H9 (cell line): Measurements from ENCODE around the gene LOXL1. TPM values are rescaled to one million over a fixed set of nuclear protein-coding genes. Genes with fewer than 3 reads are reported as not detected.

Source experiments
- DNase-seq: peaks from one replicate; pipeline ENCODE4 v3.0.0-alpha.2; 2017
- H2AFZ ChIP-seq: one replicate; pipeline ENCODE4 v1.6.1; 2013; ENCODE audit warnings: mild to moderate bottlenecking, low read length, control low read depth, moderate library complexity
- H2AK5ac ChIP-seq: 2 replicates; pipeline ENCODE4 v1.6.1; 2013; ENCODE audit warnings: low read length, control low read depth, mixed read lengths; ENCODE audit not compliant: insufficient read length
- H2BK120ac ChIP-seq: one replicate; pipeline ENCODE4 v1.6.1; 2013; ENCODE audit warnings: low read depth, mild to moderate bottlenecking, low read length, control low read depth, inconsistent platforms; ENCODE audit not compliant: poor library complexity, severe bottlenecking
- H2BK12ac ChIP-seq: 2 replicates; pipeline ENCODE4 v1.6.1; 2013; ENCODE audit warnings: low read length, control low read depth, mixed read lengths, low read depth; ENCODE audit not compliant: insufficient read length
- H2BK15ac ChIP-seq: 2 replicates; pipeline ENCODE4 v1.6.1; 2013; ENCODE audit warnings: low read depth, low read length, control low read depth
- H2BK20ac ChIP-seq: one replicate; pipeline ENCODE4 v1.6.1; 2013; ENCODE audit warnings: low read depth, mild to moderate bottlenecking, low read length, control low read depth, inconsistent platforms; ENCODE audit not compliant: poor library complexity, severe bottlenecking
- H2BK5ac ChIP-seq: 2 replicates; pipeline ENCODE4 v1.6.1; 2013; ENCODE audit warnings: low read length, control low read depth, mixed read lengths; ENCODE audit not compliant: insufficient read length
- H3K14ac ChIP-seq: 2 replicates; pipeline ENCODE4 v1.6.1; 2013; ENCODE audit warnings: low read length, control low read depth; ENCODE audit not compliant: insufficient read depth
- H3K18ac ChIP-seq: 2 replicates; pipeline ENCODE4 v1.6.1; 2013; ENCODE audit warnings: low read depth, mild to moderate bottlenecking, mixed read lengths, low read length, control low read depth; ENCODE audit not compliant: insufficient read length
- H3K23ac ChIP-seq: 2 replicates; pipeline ENCODE4 v1.6.1; 2013; ENCODE audit warnings: low read length, control low read depth, mixed read lengths, low read depth; ENCODE audit not compliant: insufficient read length
- H3K23me2 ChIP-seq: 2 replicates; pipeline ENCODE4 v1.6.1; 2013; ENCODE audit warnings: low read depth, mild to moderate bottlenecking, mixed read lengths, low read length, control low read depth; ENCODE audit not compliant: insufficient read length, poor library complexity, severe bottlenecking
- H3K27ac ChIP-seq: 2 replicates; pipeline ENCODE4 v1.5.1; 2013; ENCODE audit warnings: low read length, control low read depth, mixed read lengths, low read depth; ENCODE audit not compliant: insufficient read length
- H3K27me3 ChIP-seq: 2 replicates; pipeline ENCODE4 v1.6.1; 2013; ENCODE audit warnings: low read length, control low read depth, inconsistent platforms; ENCODE audit not compliant: insufficient read depth
- H3K4ac ChIP-seq: 2 replicates; pipeline ENCODE4 v1.6.1; 2013; ENCODE audit warnings: low read depth, mild to moderate bottlenecking, control low read depth, inconsistent platforms, low read length, moderate library complexity
- H3K4me1 ChIP-seq: 2 replicates; pipeline ENCODE4 v1.6.1; 2013; ENCODE audit warnings: low read length, control low read depth, inconsistent platforms; ENCODE audit not compliant: insufficient read depth
- H3K4me2 ChIP-seq: 2 replicates; pipeline ENCODE4 v1.6.1; 2013; ENCODE audit warnings: low read length, control low read depth, mixed read lengths; ENCODE audit not compliant: insufficient read length, insufficient read depth
- H3K56ac ChIP-seq: 2 replicates; pipeline ENCODE4 v1.6.1; 2013; ENCODE audit warnings: low read depth, mild to moderate bottlenecking, mixed read lengths, low read length, control low read depth; ENCODE audit not compliant: insufficient read length
- H3K79me1 ChIP-seq: 2 replicates; pipeline ENCODE4 v1.6.1; 2013; ENCODE audit warnings: low read depth, mild to moderate bottlenecking, moderate library complexity, low read length, control low read depth, inconsistent platforms; ENCODE audit not compliant: insufficient read depth, poor library complexity, severe bottlenecking
- H3K79me2 ChIP-seq: 2 replicates; pipeline ENCODE4 v1.6.1; 2013; ENCODE audit warnings: low read length, control low read depth, inconsistent platforms; ENCODE audit not compliant: insufficient read depth
- H3K9ac ChIP-seq: 2 replicates; pipeline ENCODE4 v1.6.1; 2013; ENCODE audit warnings: low read length, control low read depth, mixed read lengths; ENCODE audit not compliant: insufficient read length; ENCODE audit errors: extremely low read depth
- H3K9me3 ChIP-seq: one replicate; pipeline ENCODE4 v1.6.1; 2013; ENCODE audit warnings: low read depth, low read length, inconsistent platforms; ENCODE audit not compliant: control insufficient read depth
- H3T11ph ChIP-seq: one replicate; pipeline ENCODE4 v1.6.1; 2013; ENCODE audit warnings: mild to moderate bottlenecking, low read length, control low read depth, inconsistent platforms
- H4K20me1 ChIP-seq: one replicate; pipeline ENCODE4 v1.6.1; 2013; ENCODE audit not compliant: control insufficient read depth, insufficient read length, insufficient read depth
- H4K5ac ChIP-seq: 2 replicates; pipeline ENCODE4 v1.6.1; 2013; ENCODE audit warnings: low read depth, mild to moderate bottlenecking, mixed read lengths, low read length, control low read depth; ENCODE audit not compliant: insufficient read length
- H4K8ac ChIP-seq: replicated peaks from 2 replicates; pipeline ENCODE4 v1.6.1; 2013; ENCODE audit warnings: low read length, control low read depth, mixed read lengths, low read depth; ENCODE audit not compliant: insufficient read length
- H4K91ac ChIP-seq: 2 replicates; pipeline ENCODE4 v1.6.1; 2013; ENCODE audit warnings: low read depth, mild to moderate bottlenecking, moderate library complexity, mixed read lengths, low read length, control low read depth; ENCODE audit not compliant: insufficient read length
- H3K27ac Mint-ChIP-seq, 3 experiments: 2 replicates in 2 of 3; 3 replicates in 1 of 3; pipeline ENCODE4 v1.8.0; 2020 to 2021; ENCODE audit warnings: mixed read lengths in 3 of 3, mild to moderate bottlenecking in 1 of 3, moderate library complexity in 1 of 3
- H3K27me3 Mint-ChIP-seq: 2 replicates; pipeline ENCODE4 v1.8.0; 2021; ENCODE audit warnings: low read depth, mild to moderate bottlenecking, moderate library complexity, mixed read lengths
- H3K36me3 Mint-ChIP-seq, 3 experiments: 2 replicates in 2 of 3; 3 replicates in 1 of 3; pipeline ENCODE4 v1.8.0; 2020 to 2021; ENCODE audit warnings: low read depth in 3 of 3, mixed read lengths in 3 of 3; ENCODE audit not compliant: insufficient read depth in 1 of 3
- H3K4me1 Mint-ChIP-seq, 2 experiments: 2 replicates each; pipeline ENCODE4 v1.8.0; 2020; ENCODE audit warnings: mixed read lengths in 2 of 2
- H3K4me3 Mint-ChIP-seq, 2 experiments: 2 replicates in 1 of 2; 3 replicates in 1 of 2; pipeline ENCODE4 v1.8.0; 2020 to 2021; ENCODE audit warnings: mild to moderate bottlenecking in 2 of 2, mixed read lengths in 2 of 2, moderate library complexity in 1 of 2
- H3K9me3 Mint-ChIP-seq, 2 experiments: 2 replicates in 1 of 2; 3 replicates in 1 of 2; pipeline ENCODE4 v1.8.0; 2020; ENCODE audit warnings: mild to moderate bottlenecking in 2 of 2, mixed read lengths in 2 of 2, moderate library complexity in 1 of 2
- WGBS: extraction: QIAGEN DNeasy Blood & Tissue Kit; methylation state at CpG from one replicate; pipeline ENCODE4 v1.1.7; 2013; ENCODE audit warnings: missing lambda C conversion rate, low lambda C conversion rate, mixed read lengths; ENCODE audit not compliant: insufficient read length; ENCODE audit errors: extremely low coverage; 5-methylcytosine and 5-hydroxymethylcytosine counted together
- total RNA-seq: library from RNA; stranded (reverse); gene quantifications from 2 replicates; pipeline ENCODE4 v1.2.1, GENCODE V29; 2021
- TF ChIP-seq, protein P1 (sequence below): fragments of 200-600 bp; sonication (generic); conservative IDR thresholded peaks from 3 replicates; pipeline ENCODE4 v1.8.0; 2021; ENCODE audit warnings: antibody characterized with exemption, mild to moderate bottlenecking

The LOXL1 gene
- total RNA-seq, 1 experiment from 2014 or later = 9.1 TPM

DNA sequence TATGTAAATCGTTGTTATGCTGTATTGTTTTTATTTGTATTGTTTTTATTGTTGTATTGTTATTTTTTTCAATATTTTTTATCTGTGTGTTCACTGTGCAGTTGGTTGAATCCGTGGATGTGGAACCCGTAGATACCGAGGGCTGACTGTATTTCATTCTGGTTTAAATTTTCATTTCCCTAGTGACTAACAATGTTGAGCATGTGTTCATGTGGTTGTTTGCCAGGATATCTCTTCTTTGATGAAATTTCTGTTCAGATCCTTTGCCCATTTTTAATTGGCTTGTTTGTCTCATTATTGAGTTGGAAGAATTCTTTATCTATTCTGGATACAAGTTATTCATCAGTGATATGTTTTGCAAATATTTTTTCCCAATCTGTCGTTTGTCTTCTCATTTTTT lies 36.2 kb downstream of the LOXL1 start:
- Histone ChIP-seq H2AFZ (no peak overlapping the region), H2AK5ac (no peak overlapping the region), H2BK15ac (no peak overlapping the region), H4K91ac (no peak overlapping the region), H3K9ac (no peak overlapping the region), H3K79me2 (no peaks in the 10 kb centered on the region), H3K23me2 (no peaks in the 10 kb centered on the region), H3K14ac (no peak overlapping the region), H4K8ac (no peak overlapping the region), H2BK5ac (no peak overlapping the region), H4K5ac (no peak overlapping the region), H3K56ac (no peak overlapping the region), H2BK12ac (no peak overlapping the region), H3K4me1 (no peaks in the 10 kb centered on the region; the same call in 1 of the 2 replicates), H3K4me2 (no peak overlapping the region), H3K9me3 (no peaks in the 10 kb centered on the region), H3K18ac (no peak overlapping the region), H3K27me3 (no peaks in the 10 kb centered on the region), H3T11ph (no peak overlapping the region), H3K23ac (no peak overlapping the region), H2BK20ac (no peak overlapping the region), H4K20me1 (no peaks in the 10 kb centered on the region), H3K79me1 (no peaks in the 10 kb centered on the region), H3K4ac (no peak overlapping the region), H2BK120ac (no peak overlapping the region), H3K27ac (no peak overlapping the region)
- TF ChIP-seq, protein P1, sequence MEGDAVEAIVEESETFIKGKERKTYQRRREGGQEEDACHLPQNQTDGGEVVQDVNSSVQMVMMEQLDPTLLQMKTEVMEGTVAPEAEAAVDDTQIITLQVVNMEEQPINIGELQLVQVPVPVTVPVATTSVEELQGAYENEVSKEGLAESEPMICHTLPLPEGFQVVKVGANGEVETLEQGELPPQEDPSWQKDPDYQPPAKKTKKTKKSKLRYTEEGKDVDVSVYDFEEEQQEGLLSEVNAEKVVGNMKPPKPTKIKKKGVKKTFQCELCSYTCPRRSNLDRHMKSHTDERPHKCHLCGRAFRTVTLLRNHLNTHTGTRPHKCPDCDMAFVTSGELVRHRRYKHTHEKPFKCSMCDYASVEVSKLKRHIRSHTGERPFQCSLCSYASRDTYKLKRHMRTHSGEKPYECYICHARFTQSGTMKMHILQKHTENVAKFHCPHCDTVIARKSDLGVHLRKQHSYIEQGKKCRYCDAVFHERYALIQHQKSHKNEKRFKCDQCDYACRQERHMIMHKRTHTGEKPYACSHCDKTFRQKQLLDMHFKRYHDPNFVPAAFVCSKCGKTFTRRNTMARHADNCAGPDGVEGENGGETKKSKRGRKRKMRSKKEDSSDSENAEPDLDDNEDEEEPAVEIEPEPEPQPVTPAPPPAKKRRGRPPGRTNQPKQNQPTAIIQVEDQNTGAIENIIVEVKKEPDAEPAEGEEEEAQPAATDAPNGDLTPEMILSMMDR = no peak
- Mint-ChIP-seq H3K27ac (no peak overlapping the region), H3K27me3 (peaks cover 12% of the 10 kb centered on the region), H3K4me3 (no peak overlapping the region), H3K4me1 (peaks cover 17 to 21% of the 10 kb centered on the region in 2 experiments), H3K9me3 (no peaks in the 10 kb centered on the region), H3K36me3 (no peaks in the 10 kb centered on the region)
- WGBS = 100% methylated on average over 1 of the region's 5 CpGs
- no peak for DNase-seq
